DND-41 (cell line): ENCODE measurements around the gene SPRR2B.

ENCODE experiments used
- EZH2 ChIP-seq: IDR thresholded peaks from 3 replicates; pipeline ENCODE4 v1.6.1; 2012; ENCODE audit warnings: borderline replicate concordance, low read depth, mild to moderate bottlenecking, moderate library complexity, low read length, inconsistent platforms; ENCODE audit not compliant: severe bottlenecking
- TF ChIP-seq, protein P1 (sequence below): IDR thresholded peaks from 2 replicates; pipeline ENCODE4 v1.5.1; 2012; ENCODE audit warnings: borderline replicate concordance, low read length, moderate library complexity, mild to moderate bottlenecking; ENCODE audit not compliant: poor library complexity, severe bottlenecking; ENCODE audit errors: extremely low read depth

GRCh38 chr1:153023109-153023508, 48.3 kb downstream of the SPRR2B start:
- TF ChIP-seq, protein P1, sequence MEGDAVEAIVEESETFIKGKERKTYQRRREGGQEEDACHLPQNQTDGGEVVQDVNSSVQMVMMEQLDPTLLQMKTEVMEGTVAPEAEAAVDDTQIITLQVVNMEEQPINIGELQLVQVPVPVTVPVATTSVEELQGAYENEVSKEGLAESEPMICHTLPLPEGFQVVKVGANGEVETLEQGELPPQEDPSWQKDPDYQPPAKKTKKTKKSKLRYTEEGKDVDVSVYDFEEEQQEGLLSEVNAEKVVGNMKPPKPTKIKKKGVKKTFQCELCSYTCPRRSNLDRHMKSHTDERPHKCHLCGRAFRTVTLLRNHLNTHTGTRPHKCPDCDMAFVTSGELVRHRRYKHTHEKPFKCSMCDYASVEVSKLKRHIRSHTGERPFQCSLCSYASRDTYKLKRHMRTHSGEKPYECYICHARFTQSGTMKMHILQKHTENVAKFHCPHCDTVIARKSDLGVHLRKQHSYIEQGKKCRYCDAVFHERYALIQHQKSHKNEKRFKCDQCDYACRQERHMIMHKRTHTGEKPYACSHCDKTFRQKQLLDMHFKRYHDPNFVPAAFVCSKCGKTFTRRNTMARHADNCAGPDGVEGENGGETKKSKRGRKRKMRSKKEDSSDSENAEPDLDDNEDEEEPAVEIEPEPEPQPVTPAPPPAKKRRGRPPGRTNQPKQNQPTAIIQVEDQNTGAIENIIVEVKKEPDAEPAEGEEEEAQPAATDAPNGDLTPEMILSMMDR, result no peak
- no peak for TF ChIP-seq EZH2
